ENCODE measurements around the gene TMEM18.

DNA sequence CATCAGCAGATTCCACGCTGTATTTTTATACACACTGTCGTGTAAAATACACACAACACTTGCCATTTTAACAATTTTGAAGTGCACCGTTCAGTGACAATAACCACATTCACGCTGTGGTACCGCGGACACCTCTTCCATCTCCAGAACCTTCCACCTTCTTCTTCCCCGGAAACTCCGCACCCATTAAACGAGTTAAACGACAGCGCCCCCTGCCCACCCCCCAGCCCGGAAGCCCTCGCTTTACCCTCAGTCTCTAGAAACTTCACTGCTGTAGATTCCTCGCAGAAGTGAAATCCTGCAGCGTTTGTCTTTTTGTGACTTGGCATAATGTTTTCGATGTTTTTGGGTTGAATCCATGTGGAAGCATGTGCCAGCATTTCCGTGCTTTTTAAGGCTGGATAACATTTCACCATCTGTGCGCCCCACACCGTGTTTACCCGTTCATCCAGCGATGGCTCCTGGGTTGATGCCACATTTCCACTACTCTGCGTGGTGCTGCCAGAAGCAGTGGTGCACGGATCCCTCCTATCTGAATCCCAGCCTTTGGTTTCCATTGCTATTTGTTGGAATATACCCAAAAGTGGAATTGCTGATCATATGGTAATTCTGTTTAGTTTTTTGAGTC lies 32.0 kb upstream of the TMEM18 start:
- TF ChIP-seq EZH2 (IDR thresholded peaks at IDR 0.05; ENCODE audit: borderline replicate concordance), result no peak
- TF ChIP-seq, protein P1, sequence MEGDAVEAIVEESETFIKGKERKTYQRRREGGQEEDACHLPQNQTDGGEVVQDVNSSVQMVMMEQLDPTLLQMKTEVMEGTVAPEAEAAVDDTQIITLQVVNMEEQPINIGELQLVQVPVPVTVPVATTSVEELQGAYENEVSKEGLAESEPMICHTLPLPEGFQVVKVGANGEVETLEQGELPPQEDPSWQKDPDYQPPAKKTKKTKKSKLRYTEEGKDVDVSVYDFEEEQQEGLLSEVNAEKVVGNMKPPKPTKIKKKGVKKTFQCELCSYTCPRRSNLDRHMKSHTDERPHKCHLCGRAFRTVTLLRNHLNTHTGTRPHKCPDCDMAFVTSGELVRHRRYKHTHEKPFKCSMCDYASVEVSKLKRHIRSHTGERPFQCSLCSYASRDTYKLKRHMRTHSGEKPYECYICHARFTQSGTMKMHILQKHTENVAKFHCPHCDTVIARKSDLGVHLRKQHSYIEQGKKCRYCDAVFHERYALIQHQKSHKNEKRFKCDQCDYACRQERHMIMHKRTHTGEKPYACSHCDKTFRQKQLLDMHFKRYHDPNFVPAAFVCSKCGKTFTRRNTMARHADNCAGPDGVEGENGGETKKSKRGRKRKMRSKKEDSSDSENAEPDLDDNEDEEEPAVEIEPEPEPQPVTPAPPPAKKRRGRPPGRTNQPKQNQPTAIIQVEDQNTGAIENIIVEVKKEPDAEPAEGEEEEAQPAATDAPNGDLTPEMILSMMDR (IDR thresholded peaks at IDR 0.05; ENCODE audit: poor library complexity), result no peak

Measured in hepatocyte (in vitro differentiated cells).